Measurements from ENCODE around the gene FBXO31.

- no peak for TF ChIP-seq CTCF (IDR thresholded peaks at IDR 0.05; ENCODE audit: insufficient read depth, low read length)
- TF ChIP-seq GABPA (IDR thresholded peaks at IDR 0.05; ENCODE audit: low read depth), result no peak
Observed at GRCh38 chr16:87322833-87323726, 60.5 kb downstream of the FBXO31 start.
